Neutrophil (primary cell): ENCODE data around the gene FBXW5.

Experiments
- H3K27ac ChIP-seq: fragments of 200-600 bp; sonication (generic); 2 replicates; pipeline ENCODE4 v1.5.1; 2016; ENCODE audit warnings: mild to moderate bottlenecking, moderate library complexity
- H3K27me3 ChIP-seq: fragments of 200-600 bp; sonication (generic); 2 replicates; pipeline ENCODE4 v1.6.0; 2016; ENCODE audit warnings: mild to moderate bottlenecking
- H3K36me3 ChIP-seq: fragments of 200-600 bp; sonication (generic); 2 replicates; pipeline ENCODE4 v1.5.1; 2017
- H3K4me1 ChIP-seq, 2 experiments: fragments of 200-600 bp in 1 of 2; sonication (generic) in 1 of 2; 1 replicate in 1 of 2; 2 replicates in 1 of 2; pipeline versions ENCODE4 v1.5.1 to v1.6.1; 2013 to 2016; ENCODE audit warnings: low read depth in 1 of 2, low read length in 1 of 2, mild to moderate bottlenecking in 1 of 2, moderate library complexity in 1 of 2; ENCODE audit not compliant: control insufficient read depth in 1 of 2, insufficient read depth in 1 of 2
- H3K4me3 ChIP-seq, 2 experiments: fragments of 200-600 bp in 1 of 2; sonication (generic) in 1 of 2; 1 replicate in 1 of 2; 2 replicates in 1 of 2; pipeline ENCODE4 v1.5.1; 2013 to 2016; ENCODE audit warnings: low read depth in 1 of 2, low read length in 1 of 2, mild to moderate bottlenecking in 1 of 2, moderate library complexity in 1 of 2
- H3K9me3 ChIP-seq: fragments of 200-600 bp; sonication (generic); 2 replicates; pipeline ENCODE4 v1.5.1; 2016
- TF ChIP-seq, protein P1 (sequence below): fragments of 200-600 bp; sonication (generic); IDR thresholded peaks from 2 replicates; pipeline ENCODE4 v1.5.1; 2016; ENCODE audit warnings: antibody characterized with exemption

Gene FBXW5

DNA sequence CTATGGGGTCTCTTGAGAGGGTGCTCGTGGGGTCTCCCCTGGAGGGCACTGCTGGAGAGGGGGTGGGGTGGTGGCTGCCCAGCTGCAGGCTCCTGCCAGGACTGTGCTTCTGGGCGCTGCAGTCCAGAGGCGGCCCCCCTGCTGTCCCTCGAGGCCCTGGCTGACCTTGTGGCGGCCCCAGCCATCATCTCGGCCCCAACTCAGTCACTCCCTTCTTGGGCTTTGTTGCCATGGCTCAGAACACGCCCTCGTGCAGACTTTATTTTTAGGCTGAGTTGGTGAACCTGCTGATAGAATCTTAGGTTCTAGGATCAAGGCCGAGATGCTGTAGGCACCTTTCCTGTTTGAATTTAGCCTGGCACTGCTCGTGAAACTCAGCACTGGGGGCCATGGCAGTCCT lies 22.8 kb downstream of the FBXW5 start:
- Histone ChIP-seq H3K27ac (no peak overlapping the region), H3K36me3 (peaks cover 61% of the 10 kb centered on the region), H3K9me3 (no peaks in the 10 kb centered on the region), H3K27me3 (no peaks in the 10 kb centered on the region), H3K4me3 (no peak overlapping the region), H3K4me1 (peaks cover 16 to 17% of the 10 kb centered on the region in 2 experiments)
- TF ChIP-seq, protein P1, sequence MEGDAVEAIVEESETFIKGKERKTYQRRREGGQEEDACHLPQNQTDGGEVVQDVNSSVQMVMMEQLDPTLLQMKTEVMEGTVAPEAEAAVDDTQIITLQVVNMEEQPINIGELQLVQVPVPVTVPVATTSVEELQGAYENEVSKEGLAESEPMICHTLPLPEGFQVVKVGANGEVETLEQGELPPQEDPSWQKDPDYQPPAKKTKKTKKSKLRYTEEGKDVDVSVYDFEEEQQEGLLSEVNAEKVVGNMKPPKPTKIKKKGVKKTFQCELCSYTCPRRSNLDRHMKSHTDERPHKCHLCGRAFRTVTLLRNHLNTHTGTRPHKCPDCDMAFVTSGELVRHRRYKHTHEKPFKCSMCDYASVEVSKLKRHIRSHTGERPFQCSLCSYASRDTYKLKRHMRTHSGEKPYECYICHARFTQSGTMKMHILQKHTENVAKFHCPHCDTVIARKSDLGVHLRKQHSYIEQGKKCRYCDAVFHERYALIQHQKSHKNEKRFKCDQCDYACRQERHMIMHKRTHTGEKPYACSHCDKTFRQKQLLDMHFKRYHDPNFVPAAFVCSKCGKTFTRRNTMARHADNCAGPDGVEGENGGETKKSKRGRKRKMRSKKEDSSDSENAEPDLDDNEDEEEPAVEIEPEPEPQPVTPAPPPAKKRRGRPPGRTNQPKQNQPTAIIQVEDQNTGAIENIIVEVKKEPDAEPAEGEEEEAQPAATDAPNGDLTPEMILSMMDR, result no peak

DNA sequence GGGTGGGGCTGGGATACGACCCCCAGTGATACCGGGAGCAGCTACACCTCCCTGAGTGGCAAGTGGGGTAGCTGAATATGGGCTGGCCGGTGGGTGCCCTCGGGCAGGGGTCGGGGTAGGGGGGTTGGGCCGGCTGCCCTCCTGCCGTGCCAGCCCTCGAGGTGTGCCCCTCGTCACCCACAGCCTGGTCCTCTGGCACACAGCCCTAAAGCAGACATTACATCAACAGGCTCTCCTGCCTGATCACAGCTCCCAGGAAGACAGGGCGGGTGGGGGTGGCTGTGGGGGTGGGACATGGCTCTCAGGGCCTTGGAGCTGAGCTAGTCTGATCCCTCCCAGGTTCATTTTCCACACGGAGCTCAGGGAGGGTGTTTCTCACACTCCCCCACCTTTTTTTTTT lies 23.2 kb downstream of the FBXW5 start:
- no peaks in the 10 kb centered on the region for H3K27me3 ChIP-seq
- no peak overlapping the region for H3K4me3 ChIP-seq
- no peaks in the 10 kb centered on the region for H3K9me3 ChIP-seq
- peaks cover 57% of the 10 kb centered on the region for H3K36me3 ChIP-seq
- no peak overlapping the region for H3K27ac ChIP-seq
- TF ChIP-seq, protein P1, result no peak
- H3K4me1 ChIP-seq, result peaks cover 20 to 21% of the 10 kb centered on the region in 2 experiments

DNA sequence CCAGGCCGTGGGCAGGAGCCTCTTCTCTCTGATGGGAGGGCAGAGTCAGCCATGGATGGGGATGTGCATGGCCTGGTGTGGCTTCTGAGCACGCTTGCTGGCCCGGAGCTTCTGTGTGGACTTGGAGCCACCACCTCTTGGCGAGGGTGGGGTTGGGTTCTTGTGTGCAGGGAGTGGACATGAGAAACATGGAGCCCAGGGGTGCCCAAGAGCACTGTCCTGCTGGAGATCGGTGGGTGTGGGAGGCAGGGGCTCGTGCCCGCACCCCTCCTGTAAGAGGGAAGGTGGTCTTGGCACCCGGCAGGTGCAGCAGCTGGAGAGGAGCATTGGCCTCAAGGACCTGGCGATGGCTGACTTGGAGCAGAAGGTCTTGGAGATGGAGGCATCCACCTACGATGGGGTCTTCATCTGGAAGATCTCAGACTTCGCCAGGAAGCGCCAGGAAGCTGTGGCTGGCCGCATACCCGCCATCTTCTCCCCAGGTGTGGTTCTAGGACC lies 23.8 kb downstream of the FBXW5 start:
- no peaks in the 10 kb centered on the region for H3K27me3 ChIP-seq
- no peak overlapping the region for H3K27ac ChIP-seq
- TF ChIP-seq, protein P1, result no peak
- H3K4me1 ChIP-seq, result peaks cover 25 to 26% of the 10 kb centered on the region in 2 experiments
- H3K36me3 ChIP-seq, result peaks cover 51% of the 10 kb centered on the region
- H3K9me3 ChIP-seq, result no peaks in the 10 kb centered on the region
- no peak overlapping the region for H3K4me3 ChIP-seq

DNA sequence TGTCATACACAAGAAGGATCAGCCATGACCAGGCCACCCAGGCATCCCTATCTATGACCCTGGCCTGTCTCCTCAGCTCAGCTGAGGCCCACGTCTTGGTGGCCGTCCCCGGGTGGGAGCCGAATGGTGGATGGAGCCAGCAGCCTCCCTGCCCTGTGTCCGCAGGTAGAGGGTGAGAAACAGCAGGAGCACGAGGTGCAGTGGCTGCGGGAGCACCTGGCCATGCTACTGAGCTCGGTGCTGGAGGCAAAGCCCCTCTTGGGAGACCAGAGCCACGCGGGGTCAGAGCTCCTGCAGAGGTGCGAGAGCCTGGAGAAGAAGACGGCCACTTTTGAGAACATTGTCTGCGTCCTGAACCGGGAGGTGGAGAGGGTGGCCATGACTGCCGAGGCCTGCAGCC lies 24.5 kb downstream of the FBXW5 start:
- Histone ChIP-seq H3K36me3 (peaks cover 44% of the 10 kb centered on the region), H3K27ac (no peak overlapping the region), H3K4me3 (no peak overlapping the region), H3K4me1 (peaks cover 32 to 33% of the 10 kb centered on the region in 2 experiments), H3K9me3 (no peaks in the 10 kb centered on the region), H3K27me3 (no peaks in the 10 kb centered on the region)
- TF ChIP-seq, protein P1, result no peak

- Histone ChIP-seq H3K4me3 (peak overlapping the region; percentile 19 to 20), H3K36me3 (peaks cover 29% of the 10 kb centered on the region), H3K27me3 (no peaks in the 10 kb centered on the region), H3K27ac (peak overlapping the region; percentile 85), H3K9me3 (no peaks in the 10 kb centered on the region), H3K4me1 (peaks cover 54 to 55% of the 10 kb centered on the region in 2 experiments)
- TF ChIP-seq, protein P1, result no peak
Measured at GRCh38 chr9:136917902-136918301, 26.6 kb downstream of the FBXW5 start.
